Chondrocyte (in vitro differentiated cells): ENCODE data around the gene SLC35A5. TPM values are rescaled to one million over a fixed set of nuclear protein-coding genes. Genes with fewer than 3 reads are reported as not detected.

Experiments used
- DNase-seq: peaks from one replicate; pipeline ENCODE4 v3.0.0; 2021; ENCODE audit warnings: mixed read lengths, low spot score
- H3K27ac Mint-ChIP-seq: one replicate; pipeline ENCODE4 v1.8.0; 2021; ENCODE audit warnings: mild to moderate bottlenecking, moderate library complexity, mixed read lengths; ENCODE audit not compliant: unreplicated experiment
- H3K27me3 Mint-ChIP-seq: 2 replicates; pipeline ENCODE4 v1.8.0; 2021; ENCODE audit warnings: low read depth, mixed read lengths
- H3K36me3 Mint-ChIP-seq: 2 replicates; pipeline ENCODE4 v1.8.0; 2021; ENCODE audit warnings: low read depth, mixed read lengths
- H3K4me1 Mint-ChIP-seq: 2 replicates; pipeline ENCODE4 v1.8.0; 2021; ENCODE audit warnings: low read depth, mild to moderate bottlenecking, mixed read lengths
- H3K4me3 Mint-ChIP-seq: one replicate; pipeline ENCODE4 v1.8.0; 2021; ENCODE audit warnings: mild to moderate bottlenecking, moderate library complexity, mixed read lengths; ENCODE audit not compliant: unreplicated experiment
- H3K9me3 Mint-ChIP-seq: 2 replicates; pipeline ENCODE4 v1.8.0; 2021; ENCODE audit warnings: low read depth, mixed read lengths
- CTCF ChIP-seq: fragments of 200-600 bp; sonication (generic); IDR thresholded peaks from 2 replicates; pipeline ENCODE4 v1.5.0; 2021; ENCODE audit warnings: antibody characterized with exemption, mild to moderate bottlenecking, moderate library complexity
- total RNA-seq: library from RNA; stranded (reverse); gene quantifications from 3 replicates; pipeline ENCODE4 v1.2.1, GENCODE V29; 2021

The SLC35A5 gene
- total RNA-seq, 1 donor from 2014 or later, result 46.4 TPM

- Mint-ChIP-seq H3K36me3 (peaks cover 11% of the 10 kb centered on the region), H3K4me1 (no peaks in the 10 kb centered on the region), H3K9me3 (peaks cover 5% of the 10 kb centered on the region), H3K4me3 (no peak overlapping the region), H3K27me3 (no peaks in the 10 kb centered on the region), H3K27ac (no peak overlapping the region)
- TF ChIP-seq CTCF, result no peak
- no peak for DNase-seq
Measured at GRCh38 chr3:112593258-112593657, 31.4 kb downstream of the SLC35A5 start.

GRCh38 chr3:112594856-112595255 lies 33.0 kb downstream of the SLC35A5 start:
- Mint-ChIP-seq H3K9me3 (peaks cover 5% of the 10 kb centered on the region), H3K36me3 (peaks cover 17% of the 10 kb centered on the region), H3K4me1 (peaks cover 6% of the 10 kb centered on the region), H3K27me3 (no peaks in the 10 kb centered on the region), H3K27ac (no peak overlapping the region), H3K4me3 (no peak overlapping the region)
- TF ChIP-seq CTCF, result no peak
- no peak for DNase-seq

GRCh38 chr3:112597945-112598344 lies 36.1 kb downstream of the SLC35A5 start:
- H3K36me3 Mint-ChIP-seq, result peaks cover 23% of the 10 kb centered on the region

GRCh38 chr3:112598731-112599130 lies 36.9 kb downstream of the SLC35A5 start:
- H3K27ac Mint-ChIP-seq, result peak overlapping the region; percentile 57
- H3K4me3 Mint-ChIP-seq, result no peak overlapping the region
- H3K9me3 Mint-ChIP-seq, result no peaks in the 10 kb centered on the region
- TF ChIP-seq CTCF, result no peak
- DNase-seq, result no peak
- H3K4me1 Mint-ChIP-seq, result peaks cover 8% of the 10 kb centered on the region
- no peaks in the 10 kb centered on the region for H3K27me3 Mint-ChIP-seq
- H3K36me3 Mint-ChIP-seq, result peaks cover 25% of the 10 kb centered on the region

More at GRCh38 chr3:112597945-112598344, 36.1 kb downstream of the SLC35A5 start:
- Mint-ChIP-seq H3K9me3 (peaks cover 2% of the 10 kb centered on the region), H3K4me1 (peaks cover 6% of the 10 kb centered on the region), H3K27ac (no peak overlapping the region), H3K4me3 (no peak overlapping the region), H3K27me3 (no peaks in the 10 kb centered on the region)
- DNase-seq, result no peak
- no peak for TF ChIP-seq CTCF

- Mint-ChIP-seq H3K9me3 (no peaks in the 10 kb centered on the region), H3K27ac (no peak overlapping the region), H3K4me1 (peaks cover 33% of the 10 kb centered on the region), H3K36me3 (peaks cover 35% of the 10 kb centered on the region), H3K4me3 (no peak overlapping the region), H3K27me3 (no peaks in the 10 kb centered on the region)
- TF ChIP-seq CTCF, result no peak
- DNase-seq, result no peak
Measured at GRCh38 chr3:112602217-112602838, 40.5 kb downstream of the SLC35A5 start.
